ENCODE data around the gene SUSD3.
"Not testable (repeated sequence)": the region's sequence is repeated elsewhere in the genome, so short reads cannot be mapped to it uniquely, and the experiment has no call there.

The SUSD3 gene

DNA sequence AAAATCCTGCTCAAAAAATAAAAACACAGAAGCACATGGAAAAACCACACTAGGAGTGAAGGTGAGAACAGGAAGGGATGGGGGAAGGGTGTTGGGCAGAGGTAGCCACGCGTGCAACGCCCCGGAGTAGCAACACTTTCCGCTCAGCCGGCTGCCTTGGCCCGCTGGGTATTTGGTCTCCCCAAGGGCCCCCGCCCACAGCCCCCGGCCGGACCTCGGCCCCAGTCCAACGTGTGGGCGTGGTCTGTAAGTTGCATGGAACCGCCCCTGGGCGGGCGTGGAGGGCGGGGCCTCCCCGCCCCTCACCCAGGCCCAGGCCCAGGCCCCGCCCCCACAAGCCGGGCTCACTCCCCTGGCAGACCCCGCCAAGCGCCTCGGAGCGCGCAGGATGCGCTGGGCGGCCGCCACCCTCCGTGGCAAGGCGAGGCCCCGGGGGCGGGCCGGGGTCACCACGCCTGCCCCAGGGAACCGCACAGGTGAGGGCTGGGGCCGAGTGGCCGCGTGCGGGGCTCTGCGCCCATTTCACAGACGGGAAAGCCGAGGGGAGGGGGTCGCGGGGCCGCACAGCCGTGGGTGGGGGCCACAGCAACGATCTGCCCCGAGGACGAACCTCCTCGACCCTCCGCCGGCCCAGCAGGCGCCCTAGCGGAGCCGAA is at the start of gene SUSD3:
Gene SUSD3, plus strand, starts transcription at position 347 of the 656 bp plus-strand sequence. Its CDS starts 42 bp downstream, at position 389.
- Histone ChIP-seq H3K4me3 (ENCODE audit: low read depth, low read length) (peak within 1 kb of the TSS; percentile 75), H3K27me3 (ENCODE audit: insufficient read depth, low read length) (no peaks in the 10 kb centered on the region), H3K79me2 (ENCODE audit: control insufficient read depth, insufficient read depth, low read length, unreplicated experiment) (no peaks in the 10 kb centered on the region), H3K4me1 (ENCODE audit: control insufficient read depth, insufficient read depth, low read length, unreplicated experiment) (peaks cover 16% of the 10 kb centered on the region), H2AFZ (ENCODE audit: low read length, unreplicated experiment) (peak within 1 kb of the TSS; percentile 53), H3K27ac (ENCODE audit: low read depth, low read length) (no peak within 1 kb of the TSS), H3K36me3 (ENCODE audit: insufficient read depth, low read length) (no peaks in the 10 kb centered on the region)

DNA sequence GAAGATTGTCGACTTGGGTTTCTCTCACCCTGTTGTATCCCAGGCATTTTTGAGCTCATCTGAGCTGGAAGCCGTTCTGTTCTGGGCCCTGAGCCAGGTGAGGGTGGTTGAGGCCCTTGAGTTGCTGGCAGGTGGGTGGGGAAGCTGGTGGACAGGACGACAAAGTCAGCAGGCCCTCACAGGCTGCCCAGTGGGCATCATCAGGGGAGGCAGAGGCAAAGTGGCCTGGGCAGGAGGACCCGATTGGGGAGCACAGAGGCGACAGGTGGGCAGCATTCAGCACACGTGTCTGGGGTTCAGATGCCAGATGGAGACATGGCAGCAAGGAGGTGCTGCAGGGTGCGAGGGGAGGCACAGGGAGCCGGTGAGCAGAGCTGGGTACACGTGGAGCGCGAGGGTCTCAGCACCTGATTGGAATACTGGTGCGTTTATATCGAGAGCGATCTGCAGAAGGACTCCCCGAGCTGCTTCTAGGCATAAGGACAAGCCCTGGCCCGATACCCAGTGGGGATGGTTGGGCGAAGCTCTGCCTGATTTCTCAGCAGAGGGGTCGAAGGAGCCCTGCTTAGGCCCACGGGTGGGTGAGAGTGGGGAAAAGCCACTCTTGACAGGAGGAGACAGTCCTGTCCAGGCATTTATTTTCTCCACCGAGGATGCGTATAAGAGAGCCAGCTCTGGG is 49.0 kb upstream of the SUSD3 start:
- Histone ChIP-seq H3K4me3 (ENCODE audit: low read depth, low read length) (no peak overlapping the region), H3K4me1 (ENCODE audit: control insufficient read depth, insufficient read depth, low read length, unreplicated experiment) (no peaks in the 10 kb centered on the region), H3K27ac (ENCODE audit: low read depth, low read length) (no peak overlapping the region), H3K36me3 (ENCODE audit: insufficient read depth, low read length) (no peaks in the 10 kb centered on the region), H3K27me3 (ENCODE audit: insufficient read depth, low read length) (peaks cover 20% of the 10 kb centered on the region), H3K79me2 (ENCODE audit: control insufficient read depth, insufficient read depth, low read length, unreplicated experiment) (no peaks in the 10 kb centered on the region), H2AFZ (ENCODE audit: low read length, unreplicated experiment) (no peak overlapping the region)

DNA sequence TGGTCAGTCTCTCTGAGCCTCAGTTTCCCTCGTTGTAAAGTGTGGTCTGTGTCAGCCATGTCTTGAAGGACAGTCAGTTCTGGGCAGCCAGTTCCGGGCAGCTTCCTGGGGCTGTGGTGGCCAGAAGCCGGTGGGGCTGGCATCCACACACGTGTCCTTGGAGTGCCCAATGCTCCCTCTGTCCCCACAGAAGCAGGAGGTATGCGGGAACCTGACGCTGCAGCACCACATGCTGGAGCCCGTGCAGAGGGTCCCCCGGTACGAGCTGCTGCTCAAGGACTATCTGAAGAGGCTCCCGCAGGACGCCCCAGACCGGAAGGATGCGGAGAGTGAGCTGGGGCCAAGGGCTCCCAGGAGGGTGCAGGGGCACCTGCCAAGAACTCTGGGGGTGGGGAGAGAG is 48.4 kb upstream of the SUSD3 start:
- H3K79me2 ChIP-seq (ENCODE audit: control insufficient read depth, insufficient read depth, low read length, unreplicated experiment): no peaks in the 10 kb centered on the region

DNA sequence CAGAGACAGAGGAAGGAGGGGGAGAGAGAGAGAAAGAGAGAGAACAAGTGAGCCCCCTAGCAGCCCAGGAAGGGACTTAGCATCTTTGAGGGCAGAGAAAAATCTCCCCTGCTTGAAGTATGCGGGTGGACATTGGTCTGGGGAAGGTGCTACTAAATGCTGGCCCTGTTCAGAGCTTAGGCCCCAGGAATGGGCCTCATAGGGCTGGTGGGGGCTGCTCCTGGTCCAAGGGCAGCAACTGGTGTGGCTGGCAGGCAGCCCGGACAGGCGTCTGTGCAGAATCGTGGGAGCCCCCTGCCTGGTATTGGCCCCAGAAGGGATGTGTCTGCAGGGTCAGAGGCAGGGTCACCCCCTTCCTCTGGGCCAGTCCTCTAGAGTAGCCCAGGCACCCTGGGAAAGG is 47.8 kb upstream of the SUSD3 start:
- peaks cover 19% of the 10 kb centered on the region for H3K27me3 ChIP-seq (ENCODE audit: insufficient read depth, low read length)
- H3K36me3 ChIP-seq (ENCODE audit: insufficient read depth, low read length): no peaks in the 10 kb centered on the region
- no peak overlapping the region for H3K27ac ChIP-seq (ENCODE audit: low read depth, low read length)
- no peak overlapping the region for H3K4me3 ChIP-seq (ENCODE audit: low read depth, low read length)
- H3K4me1 ChIP-seq (ENCODE audit: control insufficient read depth, insufficient read depth, low read length, unreplicated experiment): no peaks in the 10 kb centered on the region
- no peaks in the 10 kb centered on the region for H3K79me2 ChIP-seq (ENCODE audit: control insufficient read depth, insufficient read depth, low read length, unreplicated experiment)
- no peak overlapping the region for H2AFZ ChIP-seq (ENCODE audit: low read length, unreplicated experiment)

More for the DNA sequence above, 48.4 kb upstream of the SUSD3 start:
- Histone ChIP-seq H2AFZ (ENCODE audit: low read length, unreplicated experiment) (no peak overlapping the region), H3K27ac (ENCODE audit: low read depth, low read length) (no peak overlapping the region), H3K4me1 (ENCODE audit: control insufficient read depth, insufficient read depth, low read length, unreplicated experiment) (no peaks in the 10 kb centered on the region), H3K36me3 (ENCODE audit: insufficient read depth, low read length) (no peaks in the 10 kb centered on the region), H3K27me3 (ENCODE audit: insufficient read depth, low read length) (peaks cover 22% of the 10 kb centered on the region), H3K4me3 (ENCODE audit: low read depth, low read length) (no peak overlapping the region)

DNA sequence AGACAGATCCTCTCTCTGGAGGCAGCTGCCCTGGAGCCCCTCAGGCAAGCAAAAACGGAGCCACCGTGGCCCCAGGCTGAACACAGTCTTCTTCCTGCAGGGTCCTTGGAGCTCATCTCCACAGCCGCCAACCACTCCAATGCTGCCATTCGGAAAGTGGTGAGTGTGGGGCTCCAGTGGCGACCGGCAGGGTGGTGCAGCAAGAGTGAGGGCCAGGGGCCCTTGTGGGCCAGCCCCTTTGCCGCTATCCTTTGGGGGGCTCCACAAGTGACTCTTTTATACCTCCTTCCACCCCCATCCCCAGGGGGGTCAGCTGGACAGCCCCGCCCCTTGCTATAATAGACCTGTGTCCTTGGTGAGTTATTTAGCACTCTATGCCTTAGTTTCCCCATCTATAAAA is 47.4 kb upstream of the SUSD3 start:
- peaks cover 21% of the 10 kb centered on the region for H3K27me3 ChIP-seq (ENCODE audit: insufficient read depth, low read length)
- no peak overlapping the region for H3K27ac ChIP-seq (ENCODE audit: low read depth, low read length)
- H3K79me2 ChIP-seq (ENCODE audit: control insufficient read depth, insufficient read depth, low read length, unreplicated experiment): no peaks in the 10 kb centered on the region
- H3K36me3 ChIP-seq (ENCODE audit: insufficient read depth, low read length): no peaks in the 10 kb centered on the region
- H3K4me3 ChIP-seq (ENCODE audit: low read depth, low read length): no peak overlapping the region
- no peak overlapping the region for H2AFZ ChIP-seq (ENCODE audit: low read length, unreplicated experiment)
- no peaks in the 10 kb centered on the region for H3K4me1 ChIP-seq (ENCODE audit: control insufficient read depth, insufficient read depth, low read length, unreplicated experiment)

DNA sequence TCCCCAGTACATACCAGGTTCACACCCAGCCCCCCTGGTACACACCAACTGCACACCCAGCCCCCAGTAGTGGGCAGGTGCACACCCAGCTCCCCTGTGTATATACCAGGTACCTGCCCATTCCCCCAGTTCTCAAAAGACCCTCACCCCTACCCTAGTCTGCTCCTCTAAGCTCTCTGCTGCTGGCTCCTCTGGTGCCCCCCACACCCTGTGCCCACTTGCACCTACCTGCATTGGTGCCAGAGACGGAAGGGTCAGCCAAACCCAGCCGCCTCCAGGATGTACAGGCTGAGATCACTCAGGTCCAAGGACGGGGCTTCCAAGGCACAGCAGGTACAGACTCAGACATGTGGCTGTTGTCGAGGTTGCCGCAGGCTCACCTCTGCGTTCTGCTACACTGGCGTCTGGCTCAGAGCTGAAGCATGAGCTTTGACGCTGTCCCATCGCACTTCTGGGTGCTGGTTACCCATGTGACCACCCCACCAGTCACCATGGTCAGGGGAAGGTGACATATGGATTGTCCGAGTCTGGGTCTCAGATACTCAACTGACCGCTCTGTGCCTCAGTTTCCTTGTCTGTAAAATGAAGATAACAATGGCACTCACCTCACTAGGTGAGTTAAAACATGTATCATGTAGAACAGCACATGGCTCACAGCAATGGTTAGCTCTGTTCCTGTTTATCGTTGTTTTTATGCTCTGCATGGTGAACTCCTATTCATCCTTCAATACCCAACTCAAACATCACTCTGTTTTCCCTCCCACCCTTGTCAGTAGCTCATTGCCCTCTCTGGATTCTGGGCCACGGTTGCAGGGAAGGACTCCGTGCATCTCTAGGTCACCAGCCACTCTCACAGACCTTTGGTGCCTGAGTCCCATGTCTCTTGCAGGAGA is 45.3 kb upstream of the SUSD3 start:
- Histone ChIP-seq H3K27ac (ENCODE audit: low read depth, low read length) (no peak overlapping the region), H3K36me3 (ENCODE audit: insufficient read depth, low read length) (no peaks in the 10 kb centered on the region), H3K4me1 (ENCODE audit: control insufficient read depth, insufficient read depth, low read length, unreplicated experiment) (no peaks in the 10 kb centered on the region), H3K79me2 (ENCODE audit: control insufficient read depth, insufficient read depth, low read length, unreplicated experiment) (no peaks in the 10 kb centered on the region), H2AFZ (ENCODE audit: low read length, unreplicated experiment) (no peak overlapping the region), H3K4me3 (ENCODE audit: low read depth, low read length) (no peak overlapping the region), H3K27me3 (ENCODE audit: insufficient read depth, low read length) (peaks cover 28% of the 10 kb centered on the region)

DNA sequence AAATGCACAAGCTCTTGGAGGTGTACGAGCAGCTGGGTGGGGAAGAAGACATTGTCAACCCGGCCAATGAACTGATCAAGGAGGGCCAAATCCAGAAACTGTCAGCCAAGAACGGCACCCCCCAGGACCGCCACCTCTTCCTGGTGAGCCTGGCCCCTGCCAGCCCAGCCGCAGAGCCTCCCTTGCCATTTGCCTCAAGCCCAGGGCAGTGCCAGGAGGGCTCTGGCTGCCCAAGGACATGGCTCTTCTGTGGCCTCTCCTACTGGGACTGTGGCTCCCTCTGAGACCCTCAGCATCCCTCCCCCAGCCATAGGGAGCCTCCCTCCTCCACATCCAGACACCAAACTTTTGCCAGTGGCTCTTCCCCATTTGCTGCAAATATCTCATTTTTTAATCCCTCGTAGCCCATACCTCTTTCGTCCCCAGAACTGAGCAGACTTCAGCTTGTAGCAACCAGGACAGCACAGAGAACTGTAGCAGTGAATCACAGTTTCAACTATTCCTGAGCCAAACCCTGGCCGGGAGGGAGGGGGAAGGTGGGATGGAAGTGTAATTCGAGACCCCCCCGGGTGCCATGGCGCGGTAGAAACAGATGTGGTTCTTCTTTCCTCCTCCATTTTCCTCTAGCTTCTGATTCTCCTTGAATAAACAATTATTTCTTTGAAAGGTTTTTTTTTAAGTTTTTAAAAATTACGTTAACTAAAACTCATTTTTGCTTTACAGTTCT is 44.5 kb upstream of the SUSD3 start:
- Histone ChIP-seq H3K4me1 (ENCODE audit: control insufficient read depth, insufficient read depth, low read length, unreplicated experiment) (no peaks in the 10 kb centered on the region), H3K79me2 (ENCODE audit: control insufficient read depth, insufficient read depth, low read length, unreplicated experiment) (no peaks in the 10 kb centered on the region), H3K27ac (ENCODE audit: low read depth, low read length) (no peak overlapping the region), H3K36me3 (ENCODE audit: insufficient read depth, low read length) (no peaks in the 10 kb centered on the region), H2AFZ (ENCODE audit: low read length, unreplicated experiment) (no peak overlapping the region), H3K4me3 (ENCODE audit: low read depth, low read length) (no peak overlapping the region), H3K27me3 (ENCODE audit: insufficient read depth, low read length) (peaks cover 31% of the 10 kb centered on the region)

DNA sequence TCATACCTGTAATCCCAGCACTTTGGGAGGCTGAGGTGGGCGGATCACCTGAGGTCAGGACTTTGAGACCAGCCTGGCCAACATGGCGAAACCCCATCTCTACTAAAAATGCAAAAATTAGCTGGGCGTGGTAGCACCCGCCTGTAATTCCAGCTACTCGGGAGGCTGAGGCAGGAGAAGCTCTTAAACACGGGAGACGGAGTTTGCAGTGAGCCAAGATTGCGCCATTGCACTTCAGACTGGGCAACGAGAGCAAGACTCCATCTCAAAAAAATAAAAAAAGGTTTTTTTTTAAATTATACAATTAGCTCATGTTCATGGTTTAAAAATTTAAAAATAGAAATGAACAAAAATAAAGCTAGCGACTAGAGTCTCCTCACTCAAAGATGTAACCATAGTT is 43.3 kb upstream of the SUSD3 start:
- H2AFZ ChIP-seq (ENCODE audit: low read length, unreplicated experiment); H3K4me3 ChIP-seq (ENCODE audit: low read depth, low read length); H3K36me3 ChIP-seq (ENCODE audit: insufficient read depth, low read length); H3K4me1 ChIP-seq (ENCODE audit: control insufficient read depth, insufficient read depth, low read length, unreplicated experiment); H3K79me2 ChIP-seq (ENCODE audit: control insufficient read depth, insufficient read depth, low read length, unreplicated experiment); H3K27ac ChIP-seq (ENCODE audit: low read depth, low read length): not testable (repeated sequence)
- H3K27me3 ChIP-seq (ENCODE audit: insufficient read depth, low read length): peaks cover 33% of the 10 kb centered on the region

DNA sequence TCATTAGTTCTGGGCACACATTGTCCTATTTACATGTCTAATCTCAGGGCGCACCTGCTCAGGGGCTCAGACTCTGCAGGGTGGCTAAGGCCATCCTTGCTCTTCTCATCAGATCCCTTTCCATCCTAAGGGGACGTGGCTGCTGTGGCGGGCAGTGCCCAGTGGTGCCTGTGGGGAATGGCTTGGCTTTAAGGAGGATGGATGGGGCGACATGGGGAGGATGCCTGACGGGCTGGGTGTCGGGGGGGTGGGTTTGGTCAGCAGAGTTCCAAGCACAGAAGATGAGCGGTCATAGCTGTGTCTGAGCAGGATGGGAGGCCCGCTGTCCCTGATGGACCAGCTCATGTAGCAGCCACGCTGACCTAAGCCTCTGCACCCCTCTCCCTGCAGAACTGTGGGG is 40.9 kb upstream of the SUSD3 start:
- H3K4me3 ChIP-seq (ENCODE audit: low read depth, low read length): no peak overlapping the region
- H3K27me3 ChIP-seq (ENCODE audit: insufficient read depth, low read length): peaks cover 33% of the 10 kb centered on the region
- no peak overlapping the region for H3K27ac ChIP-seq (ENCODE audit: low read depth, low read length)
- H3K4me1 ChIP-seq (ENCODE audit: control insufficient read depth, insufficient read depth, low read length, unreplicated experiment): no peaks in the 10 kb centered on the region
- H3K79me2 ChIP-seq (ENCODE audit: control insufficient read depth, insufficient read depth, low read length, unreplicated experiment): no peaks in the 10 kb centered on the region
- no peaks in the 10 kb centered on the region for H3K36me3 ChIP-seq (ENCODE audit: insufficient read depth, low read length)
- H2AFZ ChIP-seq (ENCODE audit: low read length, unreplicated experiment): no peak overlapping the region

DNA sequence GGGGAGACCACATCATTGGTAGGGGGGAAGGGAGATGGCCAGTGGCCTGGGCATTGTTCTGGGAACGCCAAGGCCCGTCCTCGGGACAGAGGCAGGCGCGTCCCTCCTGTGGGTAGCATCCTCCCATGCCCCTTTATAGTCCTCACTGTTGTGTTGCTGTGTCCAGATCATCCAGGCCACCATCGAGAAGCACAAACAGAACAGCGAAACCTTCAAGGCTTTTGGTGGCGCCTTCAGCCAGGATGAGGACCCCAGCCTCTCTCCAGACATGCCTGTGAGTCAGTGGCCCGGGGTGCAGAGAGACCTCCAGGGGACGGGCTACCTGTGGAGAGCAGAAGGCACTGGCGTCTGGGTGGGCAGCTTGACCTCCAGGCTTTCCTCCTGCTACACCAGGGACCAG is 38.4 kb upstream of the SUSD3 start:
- no peak overlapping the region for H3K4me3 ChIP-seq (ENCODE audit: low read depth, low read length)
- no peak overlapping the region for H3K27ac ChIP-seq (ENCODE audit: low read depth, low read length)
- no peaks in the 10 kb centered on the region for H3K36me3 ChIP-seq (ENCODE audit: insufficient read depth, low read length)
- H3K4me1 ChIP-seq (ENCODE audit: control insufficient read depth, insufficient read depth, low read length, unreplicated experiment): no peaks in the 10 kb centered on the region
- no peak overlapping the region for H2AFZ ChIP-seq (ENCODE audit: low read length, unreplicated experiment)
- peaks cover 18% of the 10 kb centered on the region for H3K27me3 ChIP-seq (ENCODE audit: insufficient read depth, low read length)
- H3K79me2 ChIP-seq (ENCODE audit: control insufficient read depth, insufficient read depth, low read length, unreplicated experiment): no peaks in the 10 kb centered on the region
